K562 (cell line): ENCODE measurements around the gene TMEM208. TPM values are rescaled to one million over a fixed set of nuclear protein-coding genes. Genes with fewer than 3 reads are reported as not detected.

Source experiments
- CEBPG ChIP-seq, 3 experiments: fragments of 200-800 bp in 1 of 3; sonication (Bioruptor generic) in 1 of 3; sonication (generic) in 1 of 3; formaldehyde crosslinking in 1 of 3; IDR thresholded peaks in 2 of 3; conservative IDR thresholded peaks in 1 of 3; 2 replicates each; pipeline versions ENCODE4 v1.6.1 to v1.8.0; 2016 to 2022; ENCODE audit warnings: missing compliant biosample characterization in 2 of 3, missing genetic modification characterization in 2 of 3, mild to moderate bottlenecking in 1 of 3, missing genetic modification reagents in 1 of 3
- DACH1 ChIP-seq: fragments of 450-650 bp; IDR thresholded peaks from 2 replicates; pipeline ENCODE4 v1.6.1; 2018; ENCODE audit not compliant: partially characterized antibody
- E2F3 ChIP-seq: fragments of 250-450 bp; sonication (Bioruptor Pico); IDR thresholded peaks from 2 replicates; pipeline ENCODE4 v1.4.0; 2020; ENCODE audit warnings: mild to moderate bottlenecking
- FOXP1 ChIP-seq: sonication (generic); formaldehyde crosslinking; IDR thresholded peaks from 2 replicates; pipeline ENCODE4 v1.8.0; 2022; ENCODE audit warnings: mild to moderate bottlenecking, missing genetic modification reagents
- HNRNPLL ChIP-seq: fragments of 200-400 bp; formaldehyde crosslinking; IDR thresholded peaks from 2 replicates; pipeline ENCODE4 v1.6.1; 2017; ENCODE audit warnings: low read length, low read depth, mild to moderate bottlenecking; ENCODE audit not compliant: poor library complexity, severe bottlenecking
- KAT7 ChIP-seq: sonication (generic); formaldehyde crosslinking; IDR thresholded peaks from 2 replicates; pipeline ENCODE4 v1.8.0; 2022; ENCODE audit warnings: missing genetic modification reagents, mild to moderate bottlenecking, borderline replicate concordance
- KLF10 ChIP-seq: fragments of 250-450 bp; sonication (Bioruptor Pico); IDR thresholded peaks from 2 replicates; pipeline ENCODE4 v1.6.1; 2021; ENCODE audit warnings: matching md5 sums
- MYNN ChIP-seq, 2 experiments: sonication (generic); formaldehyde crosslinking in 1 of 2; IDR thresholded peaks; 2 replicates each; pipeline versions ENCODE4 v1.5.0 to v1.6.1; 2016 to 2020; ENCODE audit warnings: antibody characterized with exemption in 1 of 2, missing genetic modification reagents in 1 of 2
- NCOA6 ChIP-seq: fragments of 450-650 bp; IDR thresholded peaks from 2 replicates; pipeline ENCODE4 v1.6.1; 2017; ENCODE audit warnings: mild to moderate bottlenecking
- NR3C1 ChIP-seq: sonication (generic); formaldehyde crosslinking; IDR thresholded peaks from 2 replicates; pipeline ENCODE4 v1.8.1; 2022; ENCODE audit warnings: missing genetic modification reagents
- SAP30 ChIP-seq: fragments of 200-600 bp; sonication (generic); IDR thresholded peaks from 2 replicates; pipeline ENCODE4 v1.6.1; 2012; ENCODE audit warnings: borderline replicate concordance, low read depth, mild to moderate bottlenecking, moderate library complexity, low read length, control low read depth, inconsistent platforms; ENCODE audit not compliant: insufficient read depth, poor library complexity, severe bottlenecking
- SIX5 ChIP-seq, 2 experiments: IDR thresholded peaks; 2 replicates each; pipeline ENCODE4 v1.6.1; 2011; ENCODE audit warnings: low read length in 2 of 2, borderline replicate concordance in 1 of 2, low read depth in 1 of 2, mild to moderate bottlenecking in 1 of 2, moderate library complexity in 1 of 2; ENCODE audit not compliant: insufficient read depth in 1 of 2
- TBL1XR1 ChIP-seq, 2 experiments: IDR thresholded peaks; 2 replicates each; pipeline ENCODE4 v1.6.1; 2012; ENCODE audit warnings: improper control_type of control experiment in 2 of 2, low read length in 2 of 2, mild to moderate bottlenecking in 1 of 2
- ZNF347 ChIP-seq: fragments of 450-650 bp; formaldehyde crosslinking; IDR thresholded peaks from 2 replicates; pipeline ENCODE4 v1.4.0; 2020; ENCODE audit warnings: low read depth, mild to moderate bottlenecking, moderate library complexity
- ZNF668 ChIP-seq: fragments of 250-450 bp; sonication (Bioruptor Pico); IDR thresholded peaks from 2 replicates; pipeline ENCODE4 v1.8.0; 2022; ENCODE audit warnings: mild to moderate bottlenecking, inconsistent platforms
- polyA plus RNA-seq, 8 experiments: library from polyadenylated mRNA; depleted of rRNA in 4 of 8; stranded (reverse) in 5 of 8; unstranded in 3 of 8; fragments of >200 nt; fragmentation: Nextera tagmentation in 2 of 8; fragmentation: Illumina TruSeq in 1 of 8; extraction: Ambion mirVana in 2 of 8; extraction: Trizol in 1 of 8; gene quantifications; 2 replicates each; pipeline versions ENCODE4 v1.2.1 to v1.2.3, GENCODE V29; 2011 to 2014; ENCODE audit warnings: inconsistent platforms in 1 of 8, missing spikeins in 1 of 8
- total RNA-seq, 7 experiments: library from RNA; depleted of rRNA in 6 of 7; stranded (reverse); fragments of >200 nt in 6 of 7; fragmentation: Illumina TruSeq in 2 of 7; extraction: Trizol in 2 of 7; gene quantifications; 2 replicates each; pipeline versions ENCODE4 v1.2.1 to v1.2.3, GENCODE V29; 2011 to 2021; ENCODE audit warnings: low replicate concordance in 1 of 7
- TF ChIP-seq, protein P1 (sequence below): sonication (generic); formaldehyde crosslinking; IDR thresholded peaks from 2 replicates; pipeline ENCODE4 v1.8.0; 2022; ENCODE audit warnings: mild to moderate bottlenecking, low read depth, missing genetic modification reagents
- TF ChIP-seq, protein P2 (sequence below): sonication (generic); formaldehyde crosslinking; IDR thresholded peaks from 2 replicates; pipeline ENCODE4 v1.8.0; 2022; ENCODE audit warnings: missing genetic modification reagents, mild to moderate bottlenecking, moderate library complexity, borderline replicate concordance
- TF ChIP-seq, protein P3 (sequence below), 2 experiments: fragments of 450-650 bp in 1 of 2; sonication (generic) in 1 of 2; formaldehyde crosslinking; conservative IDR thresholded peaks; 2 replicates each; pipeline versions ENCODE4 v1.4.0 to v1.8.1; 2020 to 2022; ENCODE audit warnings: mild to moderate bottlenecking in 1 of 2, missing genetic modification reagents in 1 of 2
- TF ChIP-seq, protein P4 (sequence below): fragments of 450-650 bp; formaldehyde crosslinking; IDR thresholded peaks from 2 replicates; pipeline ENCODE4 v1.4.0; 2022; ENCODE audit warnings: mild to moderate bottlenecking, moderate library complexity

Gene TMEM208
- total and polyA plus RNA-seq, 9 of the 15 experiments (the other 6 are each of a cell fraction or from before 2014, with no cell fraction given): 31.8 to 239 (median 54.3) TPM

DNA sequence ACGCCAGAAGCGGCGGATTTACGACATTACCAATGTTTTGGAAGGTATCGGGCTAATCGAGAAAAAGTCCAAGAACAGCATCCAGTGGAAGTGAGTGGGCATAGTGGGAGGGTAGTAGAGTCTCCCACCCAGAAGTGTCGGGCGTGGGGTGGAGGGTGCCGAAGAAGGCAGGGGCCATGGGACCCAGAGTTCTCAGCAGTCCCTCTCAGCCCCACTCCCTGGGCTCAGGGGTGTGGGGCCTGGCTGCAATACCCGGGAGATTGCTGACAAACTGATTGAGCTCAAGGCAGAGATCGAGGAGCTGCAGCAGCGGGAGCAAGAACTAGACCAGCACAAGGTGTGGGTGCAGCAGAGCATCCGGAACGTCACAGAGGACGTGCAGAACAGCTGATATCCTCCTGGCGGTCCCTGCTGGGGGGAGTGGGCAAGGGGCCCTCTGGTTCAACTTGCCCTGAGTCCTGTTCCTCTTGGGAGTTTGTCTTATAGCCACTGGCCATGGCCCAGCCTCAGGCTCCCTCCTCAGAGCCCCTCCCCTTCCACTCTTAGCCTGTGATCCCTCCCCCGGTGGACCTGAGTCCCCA is 34.1 kb upstream of the TMEM208 start (continued):
- TF ChIP-seq HNRNPLL (peak; percentile 22), E2F3 (CRISPR knock-in tag) (no peak), NCOA6 (no peak), DACH1 (peak; percentile 59), FOXP1 (0 out of 2 replicates have a peak, but pooled peaks have one; percentile 21), MYNN (IDR thresholded peaks at IDR 0.05) (no peak), MYNN (CRISPR knock-in tag; IDR thresholded peaks at IDR 0.05) (no peak), KAT7 (CRISPR knock-in tag) (peak; percentile 51; the same call in 1 of the 2 replicates), SAP30 (no peak), TBL1XR1 (IDR thresholded peaks at IDR 0.05; ENCODE audit: low read length in 2 of 2) (no peak), ZNF668 (CRISPR knock-in tag) (no peak), CEBPG (CRISPR knock-in tag; IDR thresholded peaks at IDR 0.05) (no peak), CEBPG (tag; conservative IDR thresholded peaks at IDR 0.05 in 1 of 2, IDR thresholded peaks at IDR 0.05 in 1 of 2) (no peak), KLF10 (CRISPR knock-in tag) (no peak), SIX5 (IDR thresholded peaks at IDR 0.05; ENCODE audit: borderline replicate concordance in 1 of 2, insufficient read depth in 1 of 2, low read depth in 1 of 2, low read length in 2 of 2) (no peak), NR3C1 (CRISPR knock-in tag) (no peak), ZNF347 (CRISPR knock-in tag) (no peak)
- TF ChIP-seq, protein P1, sequence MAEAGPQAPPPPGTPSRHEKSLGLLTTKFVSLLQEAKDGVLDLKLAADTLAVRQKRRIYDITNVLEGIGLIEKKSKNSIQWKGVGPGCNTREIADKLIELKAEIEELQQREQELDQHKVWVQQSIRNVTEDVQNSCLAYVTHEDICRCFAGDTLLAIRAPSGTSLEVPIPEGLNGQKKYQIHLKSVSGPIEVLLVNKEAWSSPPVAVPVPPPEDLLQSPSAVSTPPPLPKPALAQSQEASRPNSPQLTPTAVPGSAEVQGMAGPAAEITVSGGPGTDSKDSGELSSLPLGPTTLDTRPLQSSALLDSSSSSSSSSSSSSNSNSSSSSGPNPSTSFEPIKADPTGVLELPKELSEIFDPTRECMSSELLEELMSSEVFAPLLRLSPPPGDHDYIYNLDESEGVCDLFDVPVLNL (CRISPR knock-in tag): no peak
- TF ChIP-seq, protein P2, sequence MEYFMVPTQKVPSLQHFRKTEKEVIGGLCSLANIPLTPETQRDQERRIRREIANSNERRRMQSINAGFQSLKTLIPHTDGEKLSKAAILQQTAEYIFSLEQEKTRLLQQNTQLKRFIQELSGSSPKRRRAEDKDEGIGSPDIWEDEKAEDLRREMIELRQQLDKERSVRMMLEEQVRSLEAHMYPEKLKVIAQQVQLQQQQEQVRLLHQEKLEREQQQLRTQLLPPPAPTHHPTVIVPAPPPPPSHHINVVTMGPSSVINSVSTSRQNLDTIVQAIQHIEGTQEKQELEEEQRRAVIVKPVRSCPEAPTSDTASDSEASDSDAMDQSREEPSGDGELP (CRISPR knock-in tag): peak; percentile 66
- TF ChIP-seq, protein P3, sequence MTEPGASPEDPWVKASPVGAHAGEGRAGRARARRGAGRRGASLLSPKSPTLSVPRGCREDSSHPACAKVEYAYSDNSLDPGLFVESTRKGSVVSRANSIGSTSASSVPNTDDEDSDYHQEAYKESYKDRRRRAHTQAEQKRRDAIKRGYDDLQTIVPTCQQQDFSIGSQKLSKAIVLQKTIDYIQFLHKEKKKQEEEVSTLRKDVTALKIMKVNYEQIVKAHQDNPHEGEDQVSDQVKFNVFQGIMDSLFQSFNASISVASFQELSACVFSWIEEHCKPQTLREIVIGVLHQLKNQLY (CRISPR knock-in tag; conservative IDR thresholded peaks at IDR 0.05): no peak
- TF ChIP-seq, protein P4, sequence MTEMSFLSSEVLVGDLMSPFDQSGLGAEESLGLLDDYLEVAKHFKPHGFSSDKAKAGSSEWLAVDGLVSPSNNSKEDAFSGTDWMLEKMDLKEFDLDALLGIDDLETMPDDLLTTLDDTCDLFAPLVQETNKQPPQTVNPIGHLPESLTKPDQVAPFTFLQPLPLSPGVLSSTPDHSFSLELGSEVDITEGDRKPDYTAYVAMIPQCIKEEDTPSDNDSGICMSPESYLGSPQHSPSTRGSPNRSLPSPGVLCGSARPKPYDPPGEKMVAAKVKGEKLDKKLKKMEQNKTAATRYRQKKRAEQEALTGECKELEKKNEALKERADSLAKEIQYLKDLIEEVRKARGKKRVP (CRISPR knock-in tag): no peak
